Adipocyte (in vitro differentiated cells): ENCODE measurements around the gene FIBCD1.
"Not testable (repeated sequence)": the region's sequence is repeated elsewhere in the genome, so short reads cannot be mapped to it uniquely, and the experiment has no call there.

Experiments
- DNase-seq: peaks from one replicate; pipeline ENCODE4 v3.0.0-alpha.2; 2015; ENCODE audit warnings: low read depth
- H3K27me3 ChIP-seq: replicated peaks from 2 replicates; pipeline ENCODE4 v1.7.0; 2013; ENCODE audit warnings: mild to moderate bottlenecking, low read length, moderate library complexity; ENCODE audit not compliant: control insufficient read depth, insufficient read depth
- H3K36me3 ChIP-seq: 2 replicates; pipeline ENCODE4 v1.7.0; 2013; ENCODE audit warnings: low read length, mild to moderate bottlenecking, moderate library complexity; ENCODE audit not compliant: control insufficient read depth, insufficient read depth, severe bottlenecking
- H3K4me1 ChIP-seq: 2 replicates; pipeline ENCODE4 v1.7.0; 2013; ENCODE audit warnings: mild to moderate bottlenecking, low read length, moderate library complexity; ENCODE audit not compliant: control insufficient read depth, insufficient read depth
- H3K4me3 ChIP-seq: 2 replicates; pipeline ENCODE4 v1.7.0; 2013; ENCODE audit warnings: mild to moderate bottlenecking, low read length, moderate library complexity
- H3K9ac ChIP-seq: 2 replicates; pipeline ENCODE4 v1.7.0; 2013; ENCODE audit warnings: mild to moderate bottlenecking, low read length, moderate library complexity
- H3K9me3 ChIP-seq: 2 replicates; pipeline ENCODE4 v1.7.0; 2013; ENCODE audit warnings: mild to moderate bottlenecking, low read length, moderate library complexity; ENCODE audit not compliant: control insufficient read depth

The FIBCD1 gene

DNA sequence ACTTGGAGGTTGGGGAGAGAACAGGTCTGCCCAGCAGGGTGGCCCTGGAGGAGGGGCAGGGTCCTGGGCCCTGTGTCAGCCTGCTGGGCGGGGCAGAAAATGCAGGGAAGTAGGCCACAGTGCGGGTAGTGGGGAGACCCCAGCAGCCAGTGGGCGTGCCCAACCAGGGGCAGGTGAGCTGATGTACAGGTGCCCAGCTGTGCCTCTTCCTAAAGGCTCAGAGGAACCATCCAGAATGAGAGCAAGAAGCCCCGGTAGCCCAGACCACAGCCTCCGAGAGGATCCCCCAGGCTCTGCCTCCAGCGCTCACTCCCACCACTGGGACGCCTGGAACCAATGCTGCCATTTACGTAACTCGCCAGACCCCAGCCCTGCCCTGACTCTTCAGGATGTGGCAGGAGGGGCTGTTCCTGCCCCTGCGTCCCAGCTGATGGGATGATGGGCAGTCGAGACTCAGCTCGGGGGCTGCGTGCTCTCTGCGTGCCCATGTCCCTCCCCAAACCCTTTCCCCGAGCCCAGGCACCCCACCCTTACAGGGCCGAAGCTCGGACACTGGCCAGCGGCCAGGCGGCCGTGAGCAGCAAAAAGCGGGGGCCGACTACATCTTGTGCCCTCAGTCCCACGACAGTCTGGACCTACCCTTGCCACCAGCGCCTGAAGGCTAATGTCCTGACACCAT, 24.5 kb downstream of the FIBCD1 start:
- no peaks in the 10 kb centered on the region for H3K9me3 ChIP-seq
- H3K4me1 ChIP-seq: peaks cover 9% of the 10 kb centered on the region
- no peaks in the 10 kb centered on the region for H3K36me3 ChIP-seq
- no peak for DNase-seq
- peaks cover 27% of the 10 kb centered on the region for H3K27me3 ChIP-seq
- H3K9ac ChIP-seq: no peak overlapping the region
- no peak overlapping the region for H3K4me3 ChIP-seq

DNA sequence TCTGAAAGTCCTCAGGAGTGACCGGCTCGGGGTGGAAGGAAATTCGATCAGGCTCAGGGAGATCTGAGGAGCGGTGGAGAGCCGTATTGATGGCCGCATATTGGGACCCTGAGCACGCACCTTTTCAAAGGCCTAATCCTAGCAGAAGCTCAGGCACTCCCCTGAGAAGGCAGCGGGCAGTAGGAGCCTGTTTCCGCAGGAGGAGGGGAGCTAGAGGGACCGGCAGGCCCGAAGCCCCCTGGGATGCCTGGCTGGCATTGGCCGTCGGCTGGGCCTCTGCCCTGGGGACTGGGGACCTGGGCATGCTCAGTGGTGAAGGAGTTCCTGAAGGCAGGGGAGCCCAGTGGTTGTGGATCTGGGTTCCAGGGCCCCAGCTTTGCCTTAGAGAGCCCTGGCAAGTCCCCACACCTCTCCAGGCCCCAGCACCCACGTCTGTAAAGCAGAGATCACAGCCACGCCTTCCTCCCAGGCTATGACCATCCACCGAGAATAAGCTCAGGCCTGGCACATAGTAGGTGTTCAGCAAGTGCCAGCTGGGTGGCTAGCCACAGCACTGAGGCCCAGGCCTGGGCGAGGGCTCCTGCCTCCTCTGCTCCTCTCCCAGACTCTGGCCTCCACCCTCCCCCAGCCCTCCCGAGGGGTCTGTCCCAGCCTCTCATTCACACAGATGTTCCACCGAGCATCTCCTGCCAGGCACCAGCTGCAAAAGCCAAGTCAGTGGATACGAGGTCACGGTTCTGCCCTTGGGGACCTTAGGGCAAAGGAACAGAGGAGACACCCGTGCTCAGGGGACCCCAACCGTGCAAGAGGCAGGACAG, 25.2 kb downstream of the FIBCD1 start:
- peaks cover 20% of the 10 kb centered on the region for H3K27me3 ChIP-seq
- DNase-seq: no peak
- no peaks in the 10 kb centered on the region for H3K9me3 ChIP-seq
- peak overlapping the region; percentile 34 for H3K9ac ChIP-seq
- peak overlapping the region; percentile 29 for H3K4me3 ChIP-seq
- H3K4me1 ChIP-seq: peaks cover 9% of the 10 kb centered on the region
- no peaks in the 10 kb centered on the region for H3K36me3 ChIP-seq

DNA sequence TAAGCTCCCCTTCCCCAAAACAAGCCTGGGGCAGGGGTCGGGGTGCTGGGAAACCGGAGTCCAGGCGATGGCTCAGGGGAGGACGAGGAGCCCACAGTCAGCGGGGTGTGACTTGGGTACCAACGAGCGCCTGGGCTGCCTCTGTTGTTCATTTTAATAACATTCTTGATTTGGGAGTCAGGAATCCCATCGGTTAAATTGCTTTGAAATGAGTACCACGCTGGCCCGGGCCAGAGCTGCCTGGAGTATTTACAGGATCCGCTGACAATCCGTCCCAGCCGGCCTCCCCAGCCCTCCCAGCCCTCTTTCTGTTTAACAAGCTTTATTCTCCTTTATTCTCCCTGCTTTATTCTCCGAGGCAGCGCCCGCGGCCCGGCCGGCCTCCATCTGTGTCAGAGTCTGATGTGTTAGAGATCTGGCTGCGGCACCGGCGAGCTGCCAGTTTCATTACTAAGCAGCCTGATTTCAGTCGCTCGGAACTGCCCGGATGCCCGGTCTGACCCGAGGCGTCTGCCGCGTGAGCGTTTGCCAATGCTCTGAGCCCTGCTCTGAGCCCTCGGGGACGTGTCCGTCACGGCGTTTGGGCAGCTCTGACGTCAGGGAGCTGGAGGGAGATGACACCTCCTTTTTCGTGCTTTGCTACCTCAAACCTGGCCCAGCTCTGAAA, 26.0 kb downstream of the FIBCD1 start:
- peak; percentile 82 for DNase-seq
- Histone ChIP-seq H3K9ac (peak overlapping the region; percentile 34), H3K36me3 (no peaks in the 10 kb centered on the region), H3K4me3 (peak overlapping the region; percentile 29), H3K27me3 (peaks cover 15% of the 10 kb centered on the region), H3K9me3 (no peaks in the 10 kb centered on the region), H3K4me1 (peaks cover 9% of the 10 kb centered on the region)

DNA sequence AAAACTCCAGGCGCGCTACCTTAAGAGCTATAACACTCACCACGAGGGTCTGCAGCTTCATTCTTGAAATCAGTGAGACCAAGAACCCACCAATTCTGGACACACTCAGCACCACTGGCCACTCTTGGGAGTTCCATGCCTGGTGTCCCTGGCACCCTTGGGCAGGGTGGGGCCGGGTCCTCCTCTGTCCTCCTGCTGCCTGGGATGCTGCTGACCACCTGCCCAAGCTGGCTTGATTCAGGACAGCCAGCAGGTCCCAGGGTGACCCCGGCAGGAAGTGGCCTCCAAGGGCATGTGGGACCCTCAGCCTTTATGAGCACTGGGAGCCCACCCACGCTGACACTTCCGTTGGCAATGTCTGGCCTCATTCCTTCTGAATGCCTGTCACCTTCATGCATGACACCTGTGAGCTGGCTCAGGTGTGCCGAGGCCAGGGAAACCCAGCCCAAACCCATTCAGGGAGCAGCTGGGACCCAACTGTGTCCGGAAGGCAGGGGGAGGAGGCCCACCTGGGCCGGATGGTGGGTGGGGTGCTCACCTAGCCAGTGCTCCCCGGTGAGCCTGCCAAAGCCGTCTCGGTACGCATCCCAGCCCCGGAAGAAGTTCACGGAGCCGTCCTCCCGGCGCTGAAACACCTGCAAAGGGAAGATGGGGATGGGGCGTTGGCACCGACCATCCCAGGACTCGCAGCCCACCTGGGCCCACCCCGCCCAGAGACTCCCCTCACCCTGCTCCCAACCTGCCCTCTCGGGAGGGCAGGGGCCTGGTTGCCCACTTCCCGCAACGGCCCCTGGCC, 27.6 kb downstream of the FIBCD1 start:
- DNase-seq: no peak
- Histone ChIP-seq H3K9me3 (no peaks in the 10 kb centered on the region), H3K9ac (no peak overlapping the region), H3K36me3 (no peaks in the 10 kb centered on the region), H3K27me3 (peaks cover 9% of the 10 kb centered on the region), H3K4me1 (peaks cover 9% of the 10 kb centered on the region), H3K4me3 (no peak overlapping the region)

DNA sequence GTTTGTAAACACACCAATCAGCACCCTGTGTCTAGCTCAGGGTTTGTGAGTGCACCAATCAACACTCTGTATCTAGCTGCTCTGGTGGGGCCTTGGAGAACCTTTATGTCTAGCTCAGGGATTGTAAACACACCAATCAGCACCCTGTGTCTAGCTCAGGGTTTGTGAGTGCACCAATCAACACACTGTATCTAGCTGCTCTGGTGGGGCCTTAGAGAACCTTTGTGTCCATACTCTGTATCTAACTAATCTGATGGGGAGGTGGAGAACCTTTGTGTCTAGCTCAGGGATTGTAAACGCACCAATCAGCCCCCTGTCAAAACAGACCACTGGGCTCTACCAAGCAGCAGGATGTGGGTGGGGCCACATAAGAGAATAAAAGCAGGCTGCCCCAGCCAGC, 28.4 kb downstream of the FIBCD1 start:
- not testable (repeated sequence) for H3K9ac ChIP-seq, H3K36me3 ChIP-seq, H3K4me1 ChIP-seq, H3K4me3 ChIP-seq, H3K9me3 ChIP-seq, H3K27me3 ChIP-seq, DNase-seq

DNA sequence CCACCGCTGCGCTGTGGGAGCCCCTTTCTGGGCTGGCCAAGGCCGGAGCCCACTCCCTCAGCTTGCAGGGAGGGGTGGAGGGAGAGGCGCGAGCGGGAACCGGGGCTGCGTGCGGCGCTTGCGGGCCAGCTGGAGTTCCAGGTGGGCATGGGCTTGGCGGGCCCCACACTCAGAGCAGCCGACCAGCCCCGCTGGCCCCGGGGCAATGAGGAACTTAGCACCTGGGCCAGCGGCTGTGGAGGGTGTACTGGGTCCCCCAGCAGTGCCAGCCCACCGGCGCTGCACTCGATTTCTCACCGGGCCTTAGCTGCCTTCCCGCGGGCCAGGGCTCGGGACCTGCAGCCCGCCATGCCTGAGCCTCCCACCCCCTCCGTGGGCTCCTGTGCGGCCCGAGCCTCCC, 29.0 kb downstream of the FIBCD1 start:
- H3K4me1 ChIP-seq, H3K36me3 ChIP-seq, H3K27me3 ChIP-seq, DNase-seq, H3K4me3 ChIP-seq, H3K9ac ChIP-seq, H3K9me3 ChIP-seq: not testable (repeated sequence)

DNA sequence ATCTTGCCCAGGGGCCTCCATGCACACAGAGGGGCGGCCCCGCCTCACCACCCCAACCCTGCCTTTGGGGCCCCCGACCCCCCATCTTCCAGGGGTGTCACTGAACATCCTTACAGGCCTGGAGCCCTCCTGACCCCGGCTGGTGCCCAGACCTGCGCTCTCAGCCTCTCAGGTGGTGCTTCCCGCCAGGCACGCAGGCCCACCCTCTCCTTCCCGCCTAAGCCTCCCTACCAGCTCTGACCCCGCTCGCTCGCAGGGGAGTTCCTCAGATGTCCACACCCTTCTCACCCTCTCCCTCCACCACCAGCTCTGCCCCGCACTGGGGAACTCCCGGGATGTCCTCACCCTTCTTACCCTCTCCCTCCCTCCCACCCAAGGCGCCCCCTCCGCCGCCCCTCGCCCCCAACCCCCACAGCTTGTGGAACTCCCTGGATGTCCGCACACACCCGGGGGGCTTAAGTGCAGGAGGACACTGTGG, 30.1 kb downstream of the FIBCD1 start:
- no peak for DNase-seq
- Histone ChIP-seq H3K27me3 (no peaks in the 10 kb centered on the region), H3K9me3 (peaks cover 3% of the 10 kb centered on the region), H3K36me3 (no peaks in the 10 kb centered on the region), H3K4me1 (peaks cover 9% of the 10 kb centered on the region), H3K9ac (no peak overlapping the region), H3K4me3 (no peak overlapping the region)

DNA sequence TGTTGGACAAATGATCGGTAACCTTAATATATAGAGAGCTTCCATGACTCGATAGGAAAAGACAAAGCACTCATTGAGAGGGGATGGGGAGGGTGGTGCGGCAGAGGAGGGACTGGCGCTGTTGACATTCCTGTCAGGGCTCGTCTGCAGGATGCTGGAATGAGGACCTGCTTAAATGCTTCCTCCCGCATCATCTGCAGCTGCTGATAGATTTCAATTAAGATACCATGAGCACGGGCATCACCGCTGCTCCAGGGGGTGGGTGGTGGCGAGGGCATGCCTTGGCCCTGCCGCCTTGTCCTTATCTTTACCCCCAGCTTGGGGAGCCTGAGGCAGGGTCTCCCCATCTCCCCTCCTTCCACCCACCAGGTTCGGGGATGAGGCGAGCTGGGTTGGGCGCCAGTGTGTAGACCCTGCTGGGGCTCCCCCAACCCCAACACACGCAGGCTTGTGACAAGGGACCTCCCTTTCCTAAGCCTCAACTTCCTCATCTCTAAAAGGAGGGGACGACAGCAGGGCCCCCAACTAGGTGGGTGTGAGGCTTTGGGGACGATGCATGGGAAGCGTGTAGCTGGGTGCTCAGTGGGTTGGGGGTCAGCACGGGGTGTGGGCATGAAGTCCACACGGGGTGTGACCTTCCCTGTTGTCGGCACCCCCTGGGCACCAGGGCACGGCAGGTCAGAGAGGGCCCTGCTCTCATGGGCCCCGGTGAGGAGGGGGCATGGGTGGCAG, 30.7 kb downstream of the FIBCD1 start:
- Histone ChIP-seq H3K4me1 (peaks cover 5% of the 10 kb centered on the region), H3K4me3 (no peak overlapping the region), H3K9ac (no peak overlapping the region), H3K9me3 (peaks cover 3% of the 10 kb centered on the region), H3K27me3 (no peaks in the 10 kb centered on the region), H3K36me3 (no peaks in the 10 kb centered on the region)
- no peak for DNase-seq

DNA sequence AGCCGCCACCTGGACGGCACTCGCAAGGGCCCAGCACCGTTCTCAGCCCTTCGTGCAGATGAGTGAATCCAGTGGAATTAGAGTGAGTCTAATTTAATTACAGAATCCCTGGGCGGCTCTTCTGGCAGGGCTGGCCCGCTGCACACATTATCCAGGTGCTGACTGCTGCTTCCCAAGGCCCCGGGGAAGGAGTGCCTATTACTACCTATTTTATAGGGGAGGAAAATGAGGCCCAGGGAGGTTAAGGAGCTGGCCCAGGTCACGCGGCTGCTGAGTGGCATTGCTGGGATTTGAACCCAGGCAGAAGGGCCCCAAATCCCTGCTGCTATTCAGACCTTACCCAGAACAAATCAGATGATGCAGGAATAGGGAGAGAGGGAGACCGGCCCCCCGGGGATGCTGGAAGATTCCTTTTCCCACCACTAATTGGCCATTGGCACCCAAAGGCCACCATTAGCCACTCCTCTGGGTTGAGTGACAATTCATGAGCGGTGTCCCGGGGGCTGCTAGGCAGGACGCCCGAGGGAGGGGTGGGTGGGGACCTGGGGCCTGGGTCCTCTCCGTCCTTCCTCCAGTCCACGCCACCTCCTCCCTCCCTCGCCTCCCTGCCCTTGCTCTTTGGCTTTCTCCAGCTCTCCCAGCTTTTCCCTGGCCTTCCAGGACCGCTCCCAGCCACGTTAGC, 32.2 kb downstream of the FIBCD1 start:
- no peaks in the 10 kb centered on the region for H3K4me1 ChIP-seq
- no peaks in the 10 kb centered on the region for H3K36me3 ChIP-seq
- peaks cover 3% of the 10 kb centered on the region for H3K9me3 ChIP-seq
- DNase-seq: no peak
- no peak overlapping the region for H3K4me3 ChIP-seq
- no peak overlapping the region for H3K9ac ChIP-seq
- no peaks in the 10 kb centered on the region for H3K27me3 ChIP-seq
